ENCODE data around the gene TLE5. TPM values are rescaled to one million over a fixed set of nuclear protein-coding genes. Genes with fewer than 3 reads are reported as not detected.

TLE5 gene
- polyA plus RNA-seq, 1 experiment, result 317 TPM

DNA sequence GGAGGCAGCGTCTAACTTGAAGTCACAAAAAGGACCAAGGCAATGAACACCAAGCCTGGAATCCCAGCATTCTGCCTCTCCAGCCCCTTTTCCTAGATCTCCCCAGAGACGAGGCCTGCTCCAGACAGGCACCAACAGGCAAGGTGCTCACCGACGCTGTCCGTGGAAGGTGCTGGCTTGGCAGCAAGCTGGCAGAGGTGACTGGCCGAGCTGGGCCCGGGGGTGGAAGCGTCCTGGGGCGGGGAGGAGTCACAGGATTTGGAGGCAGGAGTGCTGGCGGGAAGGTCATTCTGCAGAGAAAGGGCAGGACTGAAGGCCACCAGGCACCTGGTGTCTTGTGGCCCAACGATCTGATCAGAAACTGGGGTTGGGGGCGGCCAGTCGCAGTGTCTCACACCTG is 51.4 kb downstream of the TLE5 start:
- ChIA-PET CTCF (no interaction called here), POLR2A (no interaction called here)
- DNase-seq (ENCODE audit: low read depth, low spot score), result no peak
- H3K27me3 ChIP-seq (ENCODE audit: control insufficient read depth, insufficient read depth, low read length), result peaks cover 13% of the 10 kb centered on the region
- TF ChIP-seq, protein P1, sequence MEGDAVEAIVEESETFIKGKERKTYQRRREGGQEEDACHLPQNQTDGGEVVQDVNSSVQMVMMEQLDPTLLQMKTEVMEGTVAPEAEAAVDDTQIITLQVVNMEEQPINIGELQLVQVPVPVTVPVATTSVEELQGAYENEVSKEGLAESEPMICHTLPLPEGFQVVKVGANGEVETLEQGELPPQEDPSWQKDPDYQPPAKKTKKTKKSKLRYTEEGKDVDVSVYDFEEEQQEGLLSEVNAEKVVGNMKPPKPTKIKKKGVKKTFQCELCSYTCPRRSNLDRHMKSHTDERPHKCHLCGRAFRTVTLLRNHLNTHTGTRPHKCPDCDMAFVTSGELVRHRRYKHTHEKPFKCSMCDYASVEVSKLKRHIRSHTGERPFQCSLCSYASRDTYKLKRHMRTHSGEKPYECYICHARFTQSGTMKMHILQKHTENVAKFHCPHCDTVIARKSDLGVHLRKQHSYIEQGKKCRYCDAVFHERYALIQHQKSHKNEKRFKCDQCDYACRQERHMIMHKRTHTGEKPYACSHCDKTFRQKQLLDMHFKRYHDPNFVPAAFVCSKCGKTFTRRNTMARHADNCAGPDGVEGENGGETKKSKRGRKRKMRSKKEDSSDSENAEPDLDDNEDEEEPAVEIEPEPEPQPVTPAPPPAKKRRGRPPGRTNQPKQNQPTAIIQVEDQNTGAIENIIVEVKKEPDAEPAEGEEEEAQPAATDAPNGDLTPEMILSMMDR (IDR thresholded peaks at IDR 0.05; ENCODE audit: low read depth, low read length), result no peak
- no peak overlapping the region for H3K27ac ChIP-seq (ENCODE audit: low read depth, low read length)
- no peak overlapping the region for H3K4me3 ChIP-seq (ENCODE audit: low read depth, low read length)
- no peaks in the 10 kb centered on the region for H3K9me3 ChIP-seq (ENCODE audit: control insufficient read depth, insufficient read depth, low read length)

DNA sequence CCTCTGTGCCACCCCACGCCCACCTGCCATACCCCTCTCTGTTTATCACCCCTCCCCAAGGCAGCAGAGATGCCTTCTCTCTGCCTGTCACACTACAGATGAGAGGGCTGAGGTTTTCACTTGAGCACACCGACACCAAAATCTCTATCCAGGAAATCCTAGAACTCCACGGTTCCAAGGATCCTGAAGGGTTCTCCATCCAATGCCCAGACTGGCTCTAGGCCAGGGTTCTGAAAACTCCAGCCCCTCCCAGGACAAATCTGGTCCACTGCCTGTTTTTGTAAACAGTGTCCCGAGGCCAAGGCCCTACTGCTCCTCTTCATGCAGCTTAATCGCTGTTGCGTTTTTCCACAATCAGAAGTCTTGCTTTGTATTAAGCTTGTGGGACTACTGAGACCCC is 53.3 kb downstream of the TLE5 start:
- no peak overlapping the region for H3K27ac ChIP-seq (ENCODE audit: low read depth, low read length)
- no peak overlapping the region for H3K4me3 ChIP-seq (ENCODE audit: low read depth, low read length)
- no peak for DNase-seq (ENCODE audit: low read depth, low spot score)
- ChIA-PET CTCF (no interaction called here), POLR2A (no interaction called here)
- peaks cover 13% of the 10 kb centered on the region for H3K27me3 ChIP-seq (ENCODE audit: control insufficient read depth, insufficient read depth, low read length)
- no peaks in the 10 kb centered on the region; the same call in 1 of the 2 replicates for H3K9me3 ChIP-seq (ENCODE audit: control insufficient read depth, insufficient read depth, low read length)
- TF ChIP-seq, protein P1 (IDR thresholded peaks at IDR 0.05; ENCODE audit: low read depth, low read length), result no peak

DNA sequence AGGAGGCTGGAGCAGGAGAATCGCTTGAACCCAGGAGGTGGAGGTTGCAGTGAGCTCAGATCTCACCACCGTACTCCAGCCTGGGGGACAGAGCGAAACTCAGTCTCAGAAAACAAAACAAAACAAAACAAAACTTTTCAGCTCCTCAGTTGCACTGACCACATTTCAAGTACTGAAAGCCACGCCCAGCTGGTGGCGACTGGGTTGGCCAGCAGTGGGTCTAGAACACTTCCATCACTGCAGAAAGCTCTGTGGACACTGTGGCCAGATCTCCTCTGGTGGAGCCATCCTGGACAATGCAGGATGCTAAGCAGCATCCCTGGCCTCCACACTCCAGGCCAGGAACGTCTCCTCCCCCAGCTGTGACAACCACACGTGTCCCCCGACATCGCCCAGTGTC is 54.3 kb downstream of the TLE5 start:
- no peaks in the 10 kb centered on the region; the same call in 1 of the 2 replicates for H3K9me3 ChIP-seq (ENCODE audit: control insufficient read depth, insufficient read depth, low read length)
- H3K27ac ChIP-seq (ENCODE audit: low read depth, low read length), result no peak overlapping the region
- CTCF ChIA-PET, result no interaction called here
- no peak overlapping the region for H3K4me3 ChIP-seq (ENCODE audit: low read depth, low read length)
- DNase-seq (ENCODE audit: low read depth, low spot score), result no peak
- POLR2A ChIA-PET, result no interaction called here
- peaks cover 10% of the 10 kb centered on the region for H3K27me3 ChIP-seq (ENCODE audit: control insufficient read depth, insufficient read depth, low read length)
- TF ChIP-seq, protein P1 (IDR thresholded peaks at IDR 0.05; ENCODE audit: low read depth, low read length), result no peak

DNA sequence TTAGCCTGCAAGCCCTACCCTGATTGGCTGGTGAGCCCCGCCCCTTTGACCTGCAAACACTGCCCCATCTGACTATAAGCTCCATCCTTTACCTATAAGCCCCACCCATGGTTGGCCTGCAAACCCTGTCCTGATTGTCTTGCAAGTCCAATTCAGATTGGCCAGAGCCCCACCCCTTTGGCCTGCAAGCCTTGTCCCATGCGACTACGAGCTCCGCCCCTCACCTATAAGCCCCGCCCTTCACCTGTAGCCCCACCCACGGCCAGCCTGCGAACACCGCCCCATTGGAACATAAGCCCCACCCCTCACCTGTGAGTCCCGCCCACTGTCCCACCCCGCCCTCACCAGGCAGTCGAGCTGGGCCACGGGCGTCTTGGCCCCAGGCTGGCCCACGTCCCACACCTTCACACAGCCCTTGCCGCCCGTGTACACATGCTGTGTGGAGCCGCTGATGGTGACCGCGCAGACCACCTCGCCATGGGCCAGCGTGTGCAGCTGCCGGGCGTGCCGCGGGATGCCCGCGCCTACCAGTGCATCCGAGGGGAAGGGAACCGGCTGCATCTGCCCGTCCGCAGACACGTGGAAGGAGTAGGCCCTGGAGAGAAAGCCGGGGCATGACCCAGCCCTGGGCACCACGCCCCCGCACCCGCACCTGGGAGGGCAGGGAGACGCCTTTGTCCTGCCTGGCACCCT is 56.1 kb downstream of the TLE5 start:
- Histone ChIP-seq H3K9me3 (ENCODE audit: control insufficient read depth, insufficient read depth, low read length) (no peaks in the 10 kb centered on the region; the same call in 1 of the 2 replicates), H3K4me3 (ENCODE audit: low read depth, low read length) (no peak overlapping the region), H3K27ac (ENCODE audit: low read depth, low read length) (no peak overlapping the region), H3K27me3 (ENCODE audit: control insufficient read depth, insufficient read depth, low read length) (peaks cover 3% of the 10 kb centered on the region)
- TF ChIP-seq, protein P1 (IDR thresholded peaks at IDR 0.05; ENCODE audit: low read depth, low read length), result no peak
- ChIA-PET POLR2A (no interaction called here), CTCF (no interaction called here)
- no peak for DNase-seq (ENCODE audit: low read depth, low spot score)

DNA sequence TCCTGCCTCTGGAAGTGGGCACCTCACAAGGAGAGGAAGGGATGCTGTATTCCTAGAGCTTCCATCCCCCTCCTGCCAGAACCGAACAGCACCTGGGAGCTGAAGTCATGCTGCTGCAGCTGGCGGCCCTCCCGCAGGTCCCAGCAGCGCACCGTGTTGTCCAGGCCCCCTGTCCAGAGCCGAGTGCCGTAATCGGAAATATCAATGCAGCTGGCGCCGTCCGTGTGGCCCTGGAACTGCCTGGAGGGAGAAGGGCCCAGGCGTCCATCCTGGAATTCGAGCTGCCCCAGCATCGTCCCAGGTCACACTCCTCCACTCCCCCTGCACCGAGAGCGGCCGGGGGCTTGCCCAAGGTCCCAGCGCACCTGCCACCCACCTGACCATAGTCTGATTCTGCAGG is 57.0 kb downstream of the TLE5 start:
- POLR2A ChIA-PET, result interaction anchor here (0.5 to 0.8 kb wide), 3 partner anchors 11 to 845 kb away, joined by 3 to 7 read pairs (median 5); no protein-coding TSS in a partner anchor

More for the DNA sequence above, 57.0 kb downstream of the TLE5 start:
- Histone ChIP-seq H3K27ac (ENCODE audit: low read depth, low read length) (no peak overlapping the region), H3K27me3 (ENCODE audit: control insufficient read depth, insufficient read depth, low read length) (peaks cover 3% of the 10 kb centered on the region), H3K9me3 (ENCODE audit: control insufficient read depth, insufficient read depth, low read length) (no peaks in the 10 kb centered on the region; the same call in 1 of the 2 replicates), H3K4me3 (ENCODE audit: low read depth, low read length) (no peak overlapping the region)
- CTCF ChIA-PET, result no interaction called here
- TF ChIP-seq, protein P1 (IDR thresholded peaks at IDR 0.05; ENCODE audit: low read depth, low read length), result no peak
- DNase-seq (ENCODE audit: low read depth, low spot score), result no peak

Data from AG04450 (cell line).